NT2/D1 (cell line): ENCODE measurements around the gene MILR1.

Source experiments
- SUZ12 ChIP-seq: IDR thresholded peaks from 2 replicates; pipeline ENCODE4 v1.6.1; 2011; ENCODE audit not compliant: insufficient read length, insufficient read depth; ENCODE audit errors: extremely low read depth
- YY1 ChIP-seq: IDR thresholded peaks from 2 replicates; pipeline ENCODE4 v1.6.1; 2011; ENCODE audit not compliant: insufficient read length, insufficient read depth
- ZNF274 ChIP-seq: IDR thresholded peaks from 2 replicates; pipeline ENCODE4 v1.6.1; 2011; ENCODE audit warnings: mild to moderate bottlenecking, low read depth, low read length

DNA sequence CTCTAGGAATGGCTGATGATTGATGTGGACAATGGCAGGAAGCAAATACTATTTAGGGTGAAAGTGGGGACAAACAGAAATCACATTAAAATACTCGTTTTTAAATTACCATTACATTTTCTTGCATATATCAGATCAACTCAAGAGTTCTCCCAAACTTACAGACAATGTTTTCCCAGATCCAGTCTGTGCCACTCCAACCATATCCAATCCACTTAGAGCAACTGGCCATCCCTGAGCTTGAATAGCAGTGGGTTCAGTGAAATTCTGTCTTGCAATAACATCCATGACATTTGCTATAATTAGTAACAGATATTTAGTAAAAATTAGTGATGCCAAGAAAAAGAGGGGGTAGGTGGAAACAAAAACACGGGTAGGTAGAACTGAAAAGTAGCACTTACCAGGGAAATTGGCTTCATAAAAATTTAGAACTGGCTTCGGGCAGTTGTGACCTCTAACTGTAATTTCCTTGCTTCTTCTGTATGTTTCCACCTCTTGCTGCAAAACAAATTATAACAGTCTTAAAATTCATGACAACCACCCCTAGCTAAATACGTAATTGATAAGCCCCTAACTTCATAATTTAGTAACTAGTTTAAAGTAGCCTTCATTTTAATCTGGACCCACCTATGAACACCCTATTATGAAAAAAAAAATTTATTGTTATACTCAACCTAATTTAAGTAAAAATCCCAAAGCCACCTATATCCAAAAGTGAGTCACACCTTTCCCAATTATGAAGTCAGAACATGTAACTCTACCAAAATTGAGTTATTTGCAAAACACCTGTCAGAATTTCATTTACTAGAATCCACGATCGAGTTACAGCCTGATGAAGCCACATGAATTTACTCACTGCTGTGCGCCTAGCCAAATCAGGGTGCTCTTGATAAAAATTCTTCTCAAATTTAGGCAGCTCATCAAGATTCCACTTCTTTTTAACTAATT, 55.2 kb downstream of the MILR1 start:
- TF ChIP-seq YY1 = no peak
- TF ChIP-seq ZNF274 = no peak
- TF ChIP-seq SUZ12 = no peak
